Smooth muscle cell (in vitro differentiated cells): ENCODE data around the gene HCST. TPM values are rescaled to one million over a fixed set of nuclear protein-coding genes. Genes with fewer than 3 reads are reported as not detected.

ENCODE experiments used
- DNase-seq: peaks from one replicate; lab custom pipeline; 2025; ENCODE audit not compliant: unreplicated experiment; lab: John Stamatoyannopoulos, UW
- H2AFZ ChIP-seq: fragments of 200-600 bp; sonication (generic); 2 replicates; pipeline ENCODE4 v1.6.0; 2016; ENCODE audit warnings: antibody characterized with exemption, low read depth, mild to moderate bottlenecking
- H3F3A ChIP-seq: fragments of 200-600 bp; sonication (generic); 2 replicates; pipeline ENCODE4 v1.6.0; 2017; ENCODE audit warnings: antibody characterized with exemption, low read depth
- H3K27ac ChIP-seq: fragments of 200-600 bp; sonication (generic); 2 replicates; pipeline ENCODE4 v1.5.1; 2016; ENCODE audit warnings: low read depth, mild to moderate bottlenecking
- H3K27me3 ChIP-seq: fragments of 200-600 bp; sonication (generic); 2 replicates; pipeline ENCODE4 v1.6.1; 2016; ENCODE audit warnings: low read depth, mild to moderate bottlenecking
- H3K36me3 ChIP-seq: fragments of 200-600 bp; sonication (generic); 2 replicates; pipeline ENCODE4 v1.5.1; 2016; ENCODE audit warnings: low read depth
- H3K4me1 ChIP-seq: fragments of 200-600 bp; sonication (generic); 2 replicates; pipeline ENCODE4 v1.5.1; 2016; ENCODE audit warnings: low read depth
- H3K4me2 ChIP-seq: fragments of 200-600 bp; sonication (generic); 2 replicates; pipeline ENCODE4 v1.6.0; 2016; ENCODE audit warnings: mild to moderate bottlenecking
- H3K4me3 ChIP-seq: fragments of 200-600 bp; sonication (generic); 2 replicates; pipeline ENCODE4 v1.5.1; 2016; ENCODE audit warnings: mild to moderate bottlenecking
- H3K79me2 ChIP-seq: fragments of 200-600 bp; sonication (generic); 2 replicates; pipeline ENCODE4 v1.6.0; 2016; ENCODE audit warnings: low read depth, mild to moderate bottlenecking
- H3K9ac ChIP-seq: fragments of 200-600 bp; sonication (generic); 2 replicates; pipeline ENCODE4 v1.6.0; 2016; ENCODE audit warnings: low read depth
- H3K9me3 ChIP-seq: fragments of 200-600 bp; sonication (generic); replicated peaks from 2 replicates; pipeline ENCODE4 v1.5.1; 2016; ENCODE audit warnings: low read depth
- H4K20me1 ChIP-seq: fragments of 200-600 bp; sonication (generic); 2 replicates; pipeline ENCODE4 v1.6.0; 2016; ENCODE audit warnings: low read depth
- WGBS: methylation state at CpG from one replicate; pipeline ENCODE4 v1.1.7; 2016; ENCODE audit warnings: low lambda C conversion rate; 5-methylcytosine and 5-hydroxymethylcytosine counted together
- polyA plus RNA-seq: library from polyadenylated mRNA; unstranded; fragments of >200 nt; fragmentation: Nextera tagmentation; extraction: Ambion mirVana; gene quantifications from 2 replicates; pipeline ENCODE4 v1.2.1, GENCODE V29; 2016
- total RNA-seq: library from RNA; depleted of rRNA; stranded (reverse); fragments of >200 nt; gene quantifications from 2 replicates; pipeline ENCODE4 v1.2.3, GENCODE V29; 2014
- TF ChIP-seq, protein P1 (sequence below): fragments of 200-600 bp; sonication (generic); IDR thresholded peaks from 2 replicates; pipeline ENCODE4 v1.5.1; 2017; ENCODE audit warnings: borderline replicate concordance, mild to moderate bottlenecking, antibody characterized with exemption; ENCODE audit not compliant: insufficient read depth, poor library complexity, severe bottlenecking

HCST gene
- total and polyA plus RNA-seq, 2 experiments from 2014 or later = 0.81 to 3.4 TPM

DNA sequence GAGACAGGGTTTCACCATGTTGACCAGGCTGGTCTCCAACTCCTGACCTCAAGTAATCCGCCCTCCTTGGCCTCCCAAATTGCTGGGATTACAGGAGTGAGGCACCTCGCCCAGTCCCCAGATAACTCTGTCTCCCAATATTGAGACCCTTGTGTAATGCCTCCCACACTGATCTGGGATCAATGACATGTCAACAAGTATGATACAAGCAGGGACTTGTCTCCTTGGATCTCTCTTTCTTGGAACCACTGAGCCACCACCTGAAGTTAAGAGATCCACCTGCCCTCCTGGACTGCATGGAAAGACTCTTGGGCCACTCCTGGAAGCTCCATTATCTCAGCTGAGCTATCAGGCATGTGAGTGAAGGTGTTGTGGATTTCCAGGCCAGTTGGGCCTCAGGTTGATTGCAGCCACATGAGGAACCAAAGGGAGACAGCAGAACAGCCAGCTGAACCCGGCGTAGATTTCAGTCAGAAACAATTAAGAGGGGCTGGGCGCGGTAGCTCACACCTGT lies 17.0 kb upstream of the HCST start:
- Histone ChIP-seq H3K9me3 (no peaks in the 10 kb centered on the region), H3K36me3 (no peaks in the 10 kb centered on the region), H2AFZ (no peak overlapping the region), H3K4me3 (no peak overlapping the region), H4K20me1 (no peaks in the 10 kb centered on the region), H3K9ac (no peak overlapping the region), H3K4me1 (no peaks in the 10 kb centered on the region), H3F3A (no peaks in the 10 kb centered on the region), H3K79me2 (no peaks in the 10 kb centered on the region), H3K27ac (no peak overlapping the region), H3K4me2 (no peak overlapping the region), H3K27me3 (no peaks in the 10 kb centered on the region)
- TF ChIP-seq, protein P1, sequence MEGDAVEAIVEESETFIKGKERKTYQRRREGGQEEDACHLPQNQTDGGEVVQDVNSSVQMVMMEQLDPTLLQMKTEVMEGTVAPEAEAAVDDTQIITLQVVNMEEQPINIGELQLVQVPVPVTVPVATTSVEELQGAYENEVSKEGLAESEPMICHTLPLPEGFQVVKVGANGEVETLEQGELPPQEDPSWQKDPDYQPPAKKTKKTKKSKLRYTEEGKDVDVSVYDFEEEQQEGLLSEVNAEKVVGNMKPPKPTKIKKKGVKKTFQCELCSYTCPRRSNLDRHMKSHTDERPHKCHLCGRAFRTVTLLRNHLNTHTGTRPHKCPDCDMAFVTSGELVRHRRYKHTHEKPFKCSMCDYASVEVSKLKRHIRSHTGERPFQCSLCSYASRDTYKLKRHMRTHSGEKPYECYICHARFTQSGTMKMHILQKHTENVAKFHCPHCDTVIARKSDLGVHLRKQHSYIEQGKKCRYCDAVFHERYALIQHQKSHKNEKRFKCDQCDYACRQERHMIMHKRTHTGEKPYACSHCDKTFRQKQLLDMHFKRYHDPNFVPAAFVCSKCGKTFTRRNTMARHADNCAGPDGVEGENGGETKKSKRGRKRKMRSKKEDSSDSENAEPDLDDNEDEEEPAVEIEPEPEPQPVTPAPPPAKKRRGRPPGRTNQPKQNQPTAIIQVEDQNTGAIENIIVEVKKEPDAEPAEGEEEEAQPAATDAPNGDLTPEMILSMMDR = no peak
- no peak for DNase-seq
- 96% methylated on average over 6 of the region's 6 CpGs for WGBS

DNA sequence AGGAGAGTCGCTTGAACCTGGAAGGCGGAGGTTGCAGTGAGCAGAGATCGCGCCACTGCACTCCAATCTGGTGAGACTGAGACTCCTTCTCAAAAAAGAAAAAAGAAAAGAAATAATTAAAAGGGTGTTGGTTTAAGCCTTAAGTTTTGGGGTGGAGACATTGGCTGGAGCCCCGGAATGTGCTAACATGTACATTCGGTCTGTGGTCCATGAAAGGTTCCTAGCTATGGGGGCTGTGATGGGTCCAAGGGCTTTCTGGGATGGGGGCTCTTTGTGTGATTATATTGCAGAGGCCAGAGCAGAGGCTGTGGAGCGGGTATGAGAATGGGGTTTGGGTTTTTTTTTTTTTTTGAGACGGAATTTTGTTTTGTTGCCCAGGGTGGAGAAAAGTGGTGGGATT lies 16.4 kb upstream of the HCST start:
- no peak overlapping the region for H3K4me2 ChIP-seq
- H3K9ac ChIP-seq = no peak overlapping the region
- 98% methylated on average over 7 of the region's 8 CpGs for WGBS
- no peaks in the 10 kb centered on the region for H4K20me1 ChIP-seq
- no peaks in the 10 kb centered on the region for H3K79me2 ChIP-seq
- H3K36me3 ChIP-seq = no peaks in the 10 kb centered on the region
- no peaks in the 10 kb centered on the region for H3K27me3 ChIP-seq
- DNase-seq = no peak
- TF ChIP-seq, protein P1 = no peak
- H3K4me1 ChIP-seq = no peaks in the 10 kb centered on the region
- no peaks in the 10 kb centered on the region for H3F3A ChIP-seq
- no peak overlapping the region for H2AFZ ChIP-seq
- H3K9me3 ChIP-seq = no peaks in the 10 kb centered on the region
- H3K4me3 ChIP-seq = no peak overlapping the region
- H3K27ac ChIP-seq = no peak overlapping the region

DNA sequence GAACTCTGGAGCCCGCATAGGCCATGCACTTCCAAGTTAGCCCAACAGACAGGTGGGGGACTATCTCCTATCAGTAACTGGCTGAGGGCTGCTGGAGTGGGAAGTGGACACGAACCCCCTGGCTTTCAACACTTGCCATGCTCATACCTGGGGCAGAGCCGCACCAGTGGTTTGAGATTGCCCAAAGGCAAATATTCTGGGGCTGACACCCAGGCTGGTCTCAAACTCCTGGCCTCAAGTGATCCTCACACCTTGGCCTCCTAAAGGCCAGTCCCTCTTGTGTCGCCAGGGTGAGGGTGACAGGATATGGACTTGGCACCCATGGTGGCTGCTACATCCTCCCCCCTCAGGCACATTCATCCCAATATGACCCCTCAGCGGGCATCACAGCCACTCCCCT lies 15.1 kb upstream of the HCST start:
- Histone ChIP-seq H3K4me2 (no peak overlapping the region), H3K4me1 (no peaks in the 10 kb centered on the region), H3K9ac (no peak overlapping the region), H2AFZ (no peak overlapping the region), H4K20me1 (no peaks in the 10 kb centered on the region), H3K4me3 (no peak overlapping the region), H3K27me3 (no peaks in the 10 kb centered on the region), H3K79me2 (no peaks in the 10 kb centered on the region), H3K27ac (no peak overlapping the region), H3F3A (no peaks in the 10 kb centered on the region), H3K36me3 (no peaks in the 10 kb centered on the region), H3K9me3 (no peaks in the 10 kb centered on the region)
- 94% methylated on average over 5 of the region's 5 CpGs for WGBS
- TF ChIP-seq, protein P1 = no peak
- DNase-seq = no peak

DNA sequence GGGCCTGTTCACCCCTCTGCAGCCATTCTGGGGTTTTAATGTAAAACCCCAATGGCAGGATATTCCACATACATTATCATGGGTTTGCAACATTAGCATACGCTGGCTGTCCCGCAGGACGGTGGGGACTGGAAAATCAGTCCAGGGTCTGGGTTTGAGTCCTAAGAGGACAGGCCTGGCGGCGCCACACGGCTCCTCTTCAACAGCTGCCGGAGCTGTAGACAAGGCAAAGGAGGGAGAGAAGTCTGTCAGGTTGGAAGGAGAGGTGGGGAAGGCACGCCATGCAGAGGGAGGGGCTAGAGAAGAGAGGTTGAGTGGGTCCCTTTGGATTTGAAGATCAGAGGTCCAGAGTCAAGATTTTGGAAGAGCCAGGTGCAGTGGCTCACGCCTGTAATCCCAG lies 13.9 kb upstream of the HCST start:
- no peaks in the 10 kb centered on the region for H3K9me3 ChIP-seq
- H3K27me3 ChIP-seq = no peaks in the 10 kb centered on the region
- no peaks in the 10 kb centered on the region for H3K79me2 ChIP-seq
- no peak overlapping the region for H3K27ac ChIP-seq
- DNase-seq = no peak
- no peaks in the 10 kb centered on the region for H3F3A ChIP-seq
- TF ChIP-seq, protein P1 = no peak
- no peak overlapping the region for H3K4me3 ChIP-seq
- H3K4me1 ChIP-seq = no peaks in the 10 kb centered on the region
- no peak overlapping the region for H3K4me2 ChIP-seq
- WGBS = 97% methylated on average over 9 of the region's 9 CpGs
- no peak overlapping the region for H3K9ac ChIP-seq
- no peaks in the 10 kb centered on the region for H3K36me3 ChIP-seq
- H4K20me1 ChIP-seq = no peaks in the 10 kb centered on the region
- no peak overlapping the region for H2AFZ ChIP-seq
